Astrocyte (in vitro differentiated cells and primary cell): ENCODE data around the gene MICAL3. TPM values are rescaled to one million over a fixed set of nuclear protein-coding genes. Genes with fewer than 3 reads are reported as not detected.
"Not testable (repeated sequence)": the region's sequence is repeated elsewhere in the genome, so short reads cannot be mapped to it uniquely, and the experiment has no call there.

Experiments
- DNase-seq: peaks from one replicate; pipeline ENCODE4 v3.0.0-alpha.2; 2010; ENCODE audit warnings: low read depth
- FAIRE-seq: peaks from 2 replicates; lab custom pipeline; 2011; peaks lifted over from hg19 to GRCh38; lab: Jason Lieb, UNC
- H2AFZ ChIP-seq: 2 replicates; pipeline ENCODE4 v1.6.0; 2012; ENCODE audit warnings: low read depth, low read length, inconsistent platforms
- H3K27ac ChIP-seq: 2 replicates; pipeline ENCODE4 v1.5.1; 2011; ENCODE audit warnings: low read depth, low read length, inconsistent platforms
- H3K27me3 ChIP-seq: 2 replicates; pipeline ENCODE4 v1.6.0; 2011; ENCODE audit warnings: low read length, inconsistent platforms; ENCODE audit not compliant: insufficient read depth
- H3K36me3 ChIP-seq: 2 replicates; pipeline ENCODE4 v1.5.1; 2011; ENCODE audit warnings: low read length, inconsistent platforms; ENCODE audit not compliant: insufficient read depth
- H3K4me1 ChIP-seq: 2 replicates; pipeline ENCODE4 v1.5.1; 2011; ENCODE audit warnings: low read length, inconsistent platforms; ENCODE audit not compliant: insufficient read depth
- H3K4me2 ChIP-seq: 2 replicates; pipeline ENCODE4 v1.6.0; 2012; ENCODE audit warnings: low read length, inconsistent platforms
- H3K4me3 ChIP-seq: 2 replicates; pipeline ENCODE4 v1.5.1; 2011; ENCODE audit warnings: low read depth, mild to moderate bottlenecking, low read length, inconsistent platforms; ENCODE audit not compliant: insufficient read depth
- H3K79me2 ChIP-seq: 2 replicates; pipeline ENCODE4 v1.6.0; 2012; ENCODE audit warnings: mild to moderate bottlenecking, low read length, inconsistent platforms; ENCODE audit not compliant: insufficient read depth
- H3K9ac ChIP-seq: 2 replicates; pipeline ENCODE4 v1.6.0; 2012; ENCODE audit warnings: mild to moderate bottlenecking, low read length, inconsistent platforms
- H3K9me3 ChIP-seq: 2 replicates; pipeline ENCODE4 v1.5.1; 2012; ENCODE audit warnings: low read depth, mild to moderate bottlenecking, low read length, inconsistent platforms; ENCODE audit not compliant: insufficient read depth
- H4K20me1 ChIP-seq: 2 replicates; pipeline ENCODE4 v1.6.0; 2012; ENCODE audit warnings: low read length, inconsistent platforms; ENCODE audit not compliant: insufficient read depth
- H3K27ac Mint-ChIP-seq: one replicate; pipeline ENCODE4 v1.8.0; 2021; ENCODE audit warnings: mild to moderate bottlenecking, mixed read lengths; ENCODE audit not compliant: unreplicated experiment
- H3K27me3 Mint-ChIP-seq: one replicate; pipeline ENCODE4 v1.8.0; 2021; ENCODE audit warnings: low read depth, mixed read lengths; ENCODE audit not compliant: unreplicated experiment
- H3K36me3 Mint-ChIP-seq: one replicate; pipeline ENCODE4 v1.8.0; 2021; ENCODE audit warnings: low read depth, mixed read lengths; ENCODE audit not compliant: unreplicated experiment
- H3K4me1 Mint-ChIP-seq: one replicate; pipeline ENCODE4 v1.8.0; 2021; ENCODE audit warnings: low read depth, mixed read lengths; ENCODE audit not compliant: unreplicated experiment
- H3K4me3 Mint-ChIP-seq: one replicate; pipeline ENCODE4 v1.8.0; 2021; ENCODE audit warnings: mild to moderate bottlenecking, moderate library complexity, mixed read lengths; ENCODE audit not compliant: unreplicated experiment
- H3K9me3 Mint-ChIP-seq: one replicate; pipeline ENCODE4 v1.8.0; 2021; ENCODE audit warnings: mild to moderate bottlenecking, mixed read lengths; ENCODE audit not compliant: unreplicated experiment
- CTCF ChIP-seq: IDR thresholded peaks from 2 replicates; pipeline ENCODE4 v1.5.1; 2011; ENCODE audit warnings: low read depth, mild to moderate bottlenecking, inconsistent platforms, low read length, moderate library complexity; ENCODE audit not compliant: insufficient read depth
- EZH2 ChIP-seq: IDR thresholded peaks from 2 replicates; pipeline ENCODE4 v1.6.1; 2012; ENCODE audit warnings: mild to moderate bottlenecking, low read length, inconsistent platforms; ENCODE audit not compliant: insufficient read depth
- total RNA-seq: library from RNA; stranded (reverse); gene quantifications from 2 replicates; pipeline ENCODE4 v1.2.1, GENCODE V29; 2021

MICAL3 gene
- total RNA-seq, 1 donor from 2014 or later: 113 TPM

- Histone ChIP-seq H3K79me2 (peaks cover 66% of the 10 kb centered on the region), H3K27ac (no peak overlapping the region), H3K9me3 (no peaks in the 10 kb centered on the region), H3K4me3 (no peak overlapping the region), H3K27me3 (no peaks in the 10 kb centered on the region), H3K9ac (no peak overlapping the region), H3K4me2 (no peak overlapping the region), H3K36me3 (no peaks in the 10 kb centered on the region), H4K20me1 (peaks cover 70% of the 10 kb centered on the region), H3K4me1 (peaks cover 22% of the 10 kb centered on the region), H2AFZ (no peak overlapping the region)
- H3K36me3 Mint-ChIP-seq: peaks cover 3% of the 10 kb centered on the region
- H3K9me3 Mint-ChIP-seq: no peaks in the 10 kb centered on the region
- FAIRE-seq: no peak
- H3K4me3 Mint-ChIP-seq: no peak overlapping the region
- H3K27ac Mint-ChIP-seq: no peak overlapping the region
- DNase-seq: no peak
- no peak for TF ChIP-seq EZH2
- TF ChIP-seq CTCF: no peak
- H3K4me1 Mint-ChIP-seq: peaks cover 10% of the 10 kb centered on the region
- peaks cover 3% of the 10 kb centered on the region for H3K27me3 Mint-ChIP-seq
Observed at GRCh38 chr22:17769013-17769715, 255.2 kb downstream of the MICAL3 start.

- peaks cover 62% of the 10 kb centered on the region for H3K79me2 ChIP-seq
Observed at GRCh38 chr22:17767233-17768065, 256.9 kb downstream of the MICAL3 start.

GRCh38 chr22:17764852-17765251 is 259.5 kb downstream of the MICAL3 start:
- peaks cover 42% of the 10 kb centered on the region for H3K79me2 ChIP-seq
- H3K4me3 Mint-ChIP-seq, DNase-seq: not testable (repeated sequence)

More at GRCh38 chr22:17767233-17768065, 256.9 kb downstream of the MICAL3 start:
- H3K9me3 ChIP-seq: no peaks in the 10 kb centered on the region
- H3K4me1 ChIP-seq: peaks cover 9% of the 10 kb centered on the region
- no peak for FAIRE-seq
- no peak overlapping the region for H3K4me3 ChIP-seq
- H2AFZ ChIP-seq: no peak overlapping the region
- no peaks in the 10 kb centered on the region for H3K27me3 ChIP-seq
- Mint-ChIP-seq H3K27ac (no peak overlapping the region), H3K36me3 (peaks cover 3% of the 10 kb centered on the region), H3K27me3 (peaks cover 3% of the 10 kb centered on the region), H3K9me3 (no peaks in the 10 kb centered on the region), H3K4me3 (no peak overlapping the region), H3K4me1 (peaks cover 1% of the 10 kb centered on the region)
- peaks cover 66% of the 10 kb centered on the region for H4K20me1 ChIP-seq
- H3K36me3 ChIP-seq: no peaks in the 10 kb centered on the region
- no peak overlapping the region for H3K27ac ChIP-seq
- no peak for TF ChIP-seq CTCF
- no peak for TF ChIP-seq EZH2
- DNase-seq: no peak
- no peak overlapping the region for H3K9ac ChIP-seq
- H3K4me2 ChIP-seq: no peak overlapping the region

More at GRCh38 chr22:17764852-17765251, 259.5 kb downstream of the MICAL3 start:
- H3K9me3 ChIP-seq, H3K36me3 Mint-ChIP-seq, H3K4me2 ChIP-seq, H3K4me1 Mint-ChIP-seq, H3K9ac ChIP-seq, H3K4me3 ChIP-seq, H3K36me3 ChIP-seq, H3K27me3 ChIP-seq, H2AFZ ChIP-seq, H3K4me1 ChIP-seq, FAIRE-seq, H3K27ac Mint-ChIP-seq, H3K27me3 Mint-ChIP-seq, H3K27ac ChIP-seq, H3K9me3 Mint-ChIP-seq: not testable (repeated sequence)
- peaks cover 59% of the 10 kb centered on the region for H4K20me1 ChIP-seq
